ENCODE results near the gene ACD.

Gene ACD

DNA sequence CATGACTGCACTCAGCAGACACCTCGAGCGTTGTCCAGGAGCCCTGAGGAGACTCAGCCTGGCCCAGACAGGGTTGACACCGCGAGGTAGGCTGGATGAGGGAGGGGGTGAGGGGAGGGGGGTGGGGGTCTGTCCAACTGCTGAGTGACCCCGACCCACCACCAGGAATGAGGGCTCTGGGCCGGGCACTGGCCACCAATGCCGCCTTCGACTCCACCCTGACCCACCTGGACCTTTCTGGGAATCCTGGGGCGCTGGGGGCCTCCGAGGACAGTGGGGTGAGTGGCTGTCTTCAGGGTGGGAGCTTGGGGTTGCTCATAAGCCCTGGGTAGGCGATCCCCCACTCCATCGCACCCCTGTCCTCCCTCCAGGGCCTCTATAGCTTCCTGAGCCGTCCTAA is 12.4 kb downstream of the ACD start:
- no peak for DNase-seq (ENCODE audit: low read depth, low spot score)

DNA sequence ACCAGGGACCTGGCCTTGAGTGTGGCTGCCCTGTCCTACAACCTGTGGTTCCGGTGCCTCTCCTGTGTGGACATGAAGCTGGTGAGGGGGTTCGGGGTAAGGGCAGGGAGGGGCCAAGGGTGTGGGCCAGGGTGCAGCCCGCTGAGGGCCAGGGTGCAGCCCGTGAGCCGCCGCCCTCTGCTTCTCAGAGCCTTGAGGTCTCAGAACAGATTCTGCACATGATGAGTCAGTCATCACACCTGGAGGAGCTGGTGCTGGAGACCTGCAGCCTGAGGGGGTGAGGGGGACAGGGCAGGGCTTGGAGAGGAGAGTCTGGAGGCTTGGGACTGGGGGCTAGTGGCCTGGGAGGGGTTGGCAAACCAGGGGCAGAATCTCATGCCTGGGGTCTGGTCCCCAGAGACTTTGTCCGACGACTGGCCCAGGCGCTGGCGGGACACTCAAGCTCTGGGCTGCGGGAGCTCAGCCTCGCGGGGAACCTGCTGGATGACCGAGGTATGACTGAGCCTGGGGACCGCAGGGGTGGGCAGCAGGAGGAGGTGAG is 12.9 kb downstream of the ACD start:
- no peak for DNase-seq (ENCODE audit: low read depth, low spot score)

DNA sequence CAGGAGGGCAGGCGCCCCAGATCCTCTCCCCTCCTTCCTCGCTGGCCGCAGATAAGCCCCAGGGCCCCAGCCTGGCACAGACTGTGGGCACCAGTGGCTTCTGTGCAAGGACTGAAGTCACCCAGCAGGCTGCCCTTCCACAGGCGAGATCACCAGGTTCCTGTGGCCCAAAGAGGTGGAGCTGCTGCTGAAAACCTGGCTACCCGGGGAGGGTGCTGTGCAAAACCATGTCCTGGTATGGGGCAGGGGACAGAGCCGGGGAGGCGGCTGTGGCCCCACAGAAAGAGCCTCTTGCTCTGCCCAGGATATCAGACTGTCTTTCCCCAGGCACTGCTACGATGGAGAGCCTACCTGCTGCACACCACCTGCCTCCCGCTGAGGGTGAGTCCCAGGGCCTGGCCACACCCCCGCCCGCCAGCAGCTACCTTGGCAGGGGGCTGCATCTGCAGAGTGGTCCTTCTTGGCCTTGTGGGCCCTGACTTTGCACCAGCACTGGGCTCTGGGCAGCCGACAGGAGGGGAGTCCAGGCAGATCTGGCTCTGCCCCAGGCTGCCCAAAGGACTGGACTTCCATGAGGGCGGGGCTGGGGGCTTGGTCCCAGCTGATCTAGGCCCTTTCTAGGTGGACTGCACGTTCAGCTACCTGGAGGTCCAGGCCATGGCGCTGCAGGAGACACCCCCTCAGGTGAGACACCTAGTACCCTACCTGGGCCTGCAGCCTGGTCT is 14.5 kb downstream of the ACD start:
- DNase-seq (ENCODE audit: low read depth, low spot score) = no peak

GRCh38 chr16:67644038-67644437 is 16.0 kb downstream of the ACD start:
- no peak for DNase-seq (ENCODE audit: low read depth, low spot score)

GRCh38 chr16:67641779-67642708 is 18.0 kb downstream of the ACD start:
- no peak for DNase-seq (ENCODE audit: low read depth, low spot score)

GRCh38 chr16:67637625-67638024 is 22.4 kb downstream of the ACD start:
- no peak for DNase-seq (ENCODE audit: low read depth, low spot score)

DNA sequence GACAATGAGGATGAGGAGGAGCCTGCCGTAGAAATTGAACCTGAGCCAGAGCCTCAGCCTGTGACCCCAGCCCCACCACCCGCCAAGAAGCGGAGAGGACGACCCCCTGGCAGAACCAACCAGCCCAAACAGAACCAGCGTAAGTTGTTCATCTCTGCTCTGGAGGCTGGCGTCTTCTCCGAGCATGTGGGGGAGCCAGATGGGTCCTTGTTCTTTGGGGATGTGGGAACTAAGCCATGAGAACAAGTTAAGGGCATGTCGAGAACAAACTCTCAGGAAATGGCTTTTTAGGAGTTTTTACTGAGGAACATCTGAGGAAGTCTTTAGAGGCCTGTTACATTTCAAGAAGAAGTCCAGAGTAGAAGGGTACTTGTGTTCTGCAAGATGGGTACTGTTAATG is 23.3 kb downstream of the ACD start:
- DNase-seq (ENCODE audit: low read depth, low spot score) = no peak

- DNase-seq (ENCODE audit: low read depth, low spot score) = peak; percentile 23
Measured at GRCh38 chr16:67632415-67633172, 27.5 kb downstream of the ACD start.

GRCh38 chr16:67628216-67628615 is 31.8 kb downstream of the ACD start:
- DNase-seq (ENCODE audit: low read depth, low spot score) = no peak

DNA sequence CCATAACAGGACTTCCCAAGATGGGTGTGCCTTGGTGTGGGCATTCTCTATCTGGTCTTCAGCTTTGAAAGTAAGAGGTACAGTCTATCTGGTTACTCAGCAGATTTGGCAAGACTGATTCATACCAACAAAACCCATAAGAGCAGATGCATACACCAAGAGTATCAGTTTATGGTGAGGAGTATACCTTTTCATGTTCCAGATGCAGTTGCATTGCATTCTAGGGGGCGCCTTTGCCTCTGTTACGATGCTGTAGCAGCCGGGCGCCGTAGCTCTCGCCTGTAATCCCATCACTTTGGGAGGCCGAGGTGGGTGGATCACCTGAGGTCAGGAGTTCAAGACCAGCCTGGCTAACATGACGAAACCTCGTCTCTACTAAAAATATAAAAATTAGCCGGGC is 46.3 kb downstream of the ACD start:
- DNase-seq (ENCODE audit: low read depth, low spot score) = no peak

DNA sequence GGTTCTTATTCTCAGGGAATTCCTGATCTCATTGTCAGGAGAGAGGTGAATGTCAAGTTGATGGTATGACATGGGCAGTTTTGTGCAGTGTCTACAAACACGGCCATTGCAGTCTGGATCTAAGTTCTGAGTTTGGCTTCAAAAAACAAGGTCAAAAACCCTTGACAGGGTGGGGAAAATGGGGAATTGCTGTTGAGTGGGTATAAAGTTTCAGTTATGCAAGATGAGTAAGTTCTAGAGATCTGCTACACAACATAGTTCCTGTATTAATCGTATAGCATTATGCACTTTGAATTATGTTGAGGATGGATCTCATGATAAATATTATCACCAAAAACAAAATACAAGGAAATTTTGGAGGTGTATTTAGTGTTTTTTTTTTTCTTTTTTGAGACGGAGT is 51.7 kb downstream of the ACD start:
- DNase-seq (ENCODE audit: low read depth, low spot score) = no peak
